Stimulated activated CD4-positive, alpha-beta T cell treated with anti-CD3 and anti-CD28 coated beads, Interleukin-1b, Interleukin-23, amount 100 ng/mL, for 24 hours (primary cell): ENCODE results near the gene ITGA11.

Experiments
- DNase-seq, 4 experiments: peaks; one replicate each; pipeline ENCODE4 v3.0.0-alpha.2; 2020; ENCODE audit warnings: low read depth in 4 of 4, low spot score in 1 of 4

Gene ITGA11

DNA sequence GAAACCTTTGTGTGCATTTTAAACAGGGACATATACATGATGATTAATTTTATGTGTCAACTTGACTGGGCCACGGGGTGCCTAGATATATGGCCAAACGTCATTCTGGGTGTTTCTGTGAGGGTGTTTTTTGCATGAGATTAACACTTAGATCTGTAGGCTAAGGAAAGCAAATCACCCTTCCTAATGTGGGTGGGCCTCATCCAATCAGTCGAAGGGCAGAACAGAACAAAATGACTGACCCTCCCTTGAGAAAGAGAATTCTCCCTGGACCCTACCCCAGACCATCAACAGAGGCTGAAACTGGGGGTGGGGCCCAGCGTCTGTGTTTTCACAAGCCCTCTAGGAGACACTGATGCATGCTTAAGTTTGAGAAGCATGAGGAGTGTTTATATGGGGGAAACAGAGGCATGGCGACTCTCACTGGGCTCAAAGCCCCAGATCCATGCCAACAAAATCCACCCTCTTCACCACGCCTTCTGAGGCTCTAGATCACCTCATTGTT is 56.2 kb downstream of the ITGA11 start:
- DNase-seq = no peak

DNA sequence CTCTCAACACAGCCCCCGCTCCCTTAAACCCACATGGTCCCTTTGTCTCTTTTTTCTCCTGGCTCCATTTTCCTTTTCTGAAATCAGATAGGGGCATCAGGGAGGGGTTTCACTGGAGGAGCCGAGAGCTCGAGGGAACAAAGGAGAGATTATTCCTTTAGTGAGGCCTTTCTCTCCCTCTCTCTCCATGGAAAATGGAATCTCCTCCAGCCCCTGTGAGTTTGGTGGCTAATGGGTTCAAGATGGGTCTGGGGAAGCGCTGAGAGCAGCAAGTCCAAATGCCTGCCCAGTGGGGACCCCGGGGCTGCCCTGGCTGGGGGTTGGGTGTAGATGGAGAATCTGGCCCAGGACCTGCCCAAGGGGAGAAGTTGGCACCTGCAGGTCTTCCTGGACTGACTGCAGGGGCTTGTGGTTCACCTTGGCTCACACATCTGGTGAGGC is 56.8 kb downstream of the ITGA11 start:
- DNase-seq = no peak

DNA sequence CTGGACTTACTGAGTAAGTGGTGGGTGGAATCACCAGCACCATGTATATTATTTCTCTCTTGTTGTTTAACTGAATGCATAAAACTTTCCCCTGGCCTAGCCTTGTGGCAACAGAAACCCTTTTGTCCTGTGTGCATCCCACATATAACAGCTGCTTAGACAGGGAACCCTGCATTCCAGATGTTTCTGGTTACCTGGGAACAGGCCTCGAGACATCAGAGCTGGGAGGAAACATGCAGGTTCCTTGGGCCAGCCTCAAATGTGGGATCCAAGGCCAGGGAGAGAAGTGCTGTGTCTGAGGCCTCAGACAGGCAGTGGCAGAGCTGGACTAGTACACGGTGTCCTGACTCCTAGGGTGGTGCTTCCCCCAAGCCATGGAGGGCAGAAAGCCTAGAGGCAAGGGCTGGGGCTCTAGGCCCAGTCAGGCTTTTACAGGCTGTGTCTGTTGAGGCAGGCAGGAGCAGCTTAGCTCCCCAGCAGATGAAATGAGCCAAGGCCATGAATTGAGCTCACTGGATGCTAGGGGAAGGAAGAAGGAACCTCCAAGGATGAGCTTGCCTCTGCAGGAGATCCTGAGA is 57.7 kb downstream of the ITGA11 start:
- DNase-seq = no peak

DNA sequence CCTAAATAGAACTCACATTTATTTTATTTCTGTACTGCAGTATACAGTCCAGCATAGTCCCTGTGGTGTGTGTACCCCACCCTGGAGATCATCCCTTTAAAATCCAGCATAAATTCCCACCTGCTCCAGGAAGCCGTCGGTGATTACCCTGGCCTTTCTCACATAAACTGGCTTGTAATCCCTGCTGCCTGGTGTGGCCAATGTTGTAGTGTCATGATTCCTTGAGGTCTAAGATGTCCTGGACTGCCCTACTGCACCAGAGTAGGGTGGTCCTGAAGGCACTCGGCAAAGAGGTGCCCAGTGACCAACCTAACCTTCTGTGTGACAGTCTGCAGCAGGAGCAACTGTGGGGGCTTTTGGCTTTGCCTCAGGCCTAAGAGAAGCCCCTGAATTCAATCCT is 58.9 kb downstream of the ITGA11 start:
- no peak for DNase-seq

DNA sequence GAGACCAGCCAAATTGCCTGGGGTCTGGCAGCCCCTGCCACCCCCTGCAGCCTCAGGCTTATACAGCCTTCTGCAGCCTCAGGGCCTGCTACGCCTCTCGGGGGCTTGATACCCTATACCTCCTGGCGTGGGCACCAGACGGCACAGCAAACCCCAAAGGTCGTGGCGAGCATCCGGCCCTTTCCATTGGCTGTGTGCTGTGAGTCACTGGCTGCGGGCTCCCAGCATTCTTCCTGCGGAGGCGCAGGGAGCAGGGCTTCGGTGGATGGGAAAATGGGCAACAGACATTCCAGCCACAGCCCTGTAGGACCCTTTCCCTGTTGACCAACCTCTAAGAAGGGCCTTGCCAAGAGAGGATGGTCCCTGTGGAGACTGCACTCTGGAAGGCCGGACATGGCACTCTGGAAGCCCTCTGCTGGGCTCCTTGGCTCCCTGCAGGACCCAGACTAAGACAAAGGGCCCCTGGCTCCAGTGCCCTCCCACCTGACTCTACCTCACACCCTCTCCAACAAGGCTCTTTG is 59.6 kb downstream of the ITGA11 start:
- no peak for DNase-seq

DNA sequence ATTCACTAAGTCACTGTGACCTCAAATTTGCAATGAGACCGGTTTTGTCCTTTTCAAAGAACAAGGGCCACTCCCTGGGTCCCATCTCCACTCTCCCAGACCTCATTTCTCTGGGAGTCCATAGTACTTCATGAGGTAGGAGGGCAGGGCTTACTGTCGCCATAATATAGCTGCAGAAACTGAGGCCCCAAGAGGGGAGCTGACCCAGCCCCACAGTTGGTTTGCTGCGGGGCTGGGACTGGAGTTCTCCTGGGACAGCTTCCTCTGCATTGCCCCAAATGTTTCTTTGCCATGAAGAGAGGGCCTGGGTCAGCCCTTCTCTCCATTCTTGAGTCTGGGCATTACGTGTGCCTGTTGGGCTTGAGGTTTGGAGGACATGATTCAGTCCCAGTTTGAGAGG is 60.1 kb downstream of the ITGA11 start:
- DNase-seq = no peak

DNA sequence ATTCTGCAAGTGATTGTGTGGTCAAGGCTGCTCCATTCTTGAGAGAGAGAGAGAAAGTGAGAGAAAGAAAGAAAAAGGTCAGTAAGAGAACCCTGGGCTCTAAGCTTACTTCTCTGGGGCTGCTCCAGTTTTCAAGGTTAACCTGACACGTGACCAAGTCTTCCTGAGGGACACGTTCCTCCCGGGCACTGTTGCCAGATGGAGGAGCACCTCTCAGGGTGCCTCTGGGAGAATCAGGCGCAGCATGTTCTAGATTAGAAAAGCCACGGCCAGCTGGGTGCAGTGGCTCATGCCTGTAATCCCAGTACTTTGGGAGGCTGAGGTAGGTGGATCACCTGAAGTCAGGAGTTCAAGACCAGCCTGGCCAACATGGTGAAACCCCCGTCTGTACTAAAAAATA is 60.8 kb downstream of the ITGA11 start:
- no peak for DNase-seq

DNA sequence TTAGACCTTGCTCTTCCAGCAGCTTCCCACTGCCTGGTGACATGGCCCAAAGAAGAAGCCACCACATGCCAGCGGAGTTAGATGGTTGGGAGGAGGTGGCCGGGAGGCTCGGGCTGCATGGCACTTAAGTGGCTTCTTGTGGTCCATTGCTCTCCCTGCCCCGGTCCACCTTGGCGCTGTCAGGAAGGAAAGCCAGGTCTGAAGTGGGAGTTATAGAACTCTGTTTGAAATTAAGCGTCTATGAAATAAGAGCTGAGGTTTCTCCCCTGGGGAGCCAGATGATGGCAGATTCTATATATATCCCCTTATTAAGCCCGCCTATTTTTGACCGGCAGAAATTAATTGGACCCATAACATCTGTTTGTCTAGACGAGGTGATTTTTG is 61.2 kb downstream of the ITGA11 start:
- no peak for DNase-seq

DNA sequence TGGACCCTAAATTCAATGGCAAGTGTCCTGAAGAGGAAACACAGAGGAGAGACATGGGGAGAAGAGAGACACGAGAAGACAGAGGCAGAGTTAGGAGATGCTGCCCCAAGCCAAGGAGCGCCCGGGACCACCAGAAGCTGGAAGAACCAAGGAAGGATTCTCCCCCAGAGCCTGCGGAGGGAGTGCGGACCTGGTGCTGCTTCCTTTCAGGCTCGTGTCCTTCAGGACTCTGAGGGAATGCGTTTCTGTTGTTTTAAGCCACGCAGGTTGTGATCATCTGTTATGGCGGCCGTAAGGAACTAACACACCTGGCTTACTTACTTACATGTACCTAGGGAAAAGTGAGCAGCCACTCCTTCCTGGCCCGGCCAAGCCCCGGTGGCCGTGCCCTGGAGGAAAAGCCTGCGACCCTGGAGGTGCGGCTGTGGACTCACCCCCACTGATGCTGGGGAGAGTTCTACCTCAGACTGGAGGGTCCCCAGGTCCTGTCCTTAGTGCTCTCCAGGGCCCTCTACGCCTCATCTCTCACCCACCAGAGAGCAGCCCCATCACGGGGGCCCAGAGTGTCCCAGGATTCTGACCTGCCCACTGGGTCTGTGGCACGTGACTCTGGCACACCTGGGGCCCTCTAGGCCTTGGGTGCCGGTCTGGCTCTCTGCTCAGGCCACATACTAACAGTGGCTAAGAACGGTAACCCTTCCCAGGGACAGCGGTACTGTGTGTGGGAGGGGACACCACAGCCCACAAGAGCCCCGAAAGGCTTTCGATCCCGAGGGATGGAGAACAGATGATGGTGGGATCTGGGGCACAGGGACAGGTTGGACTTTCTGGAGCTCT is 61.8 kb downstream of the ITGA11 start:
- DNase-seq = no peak

DNA sequence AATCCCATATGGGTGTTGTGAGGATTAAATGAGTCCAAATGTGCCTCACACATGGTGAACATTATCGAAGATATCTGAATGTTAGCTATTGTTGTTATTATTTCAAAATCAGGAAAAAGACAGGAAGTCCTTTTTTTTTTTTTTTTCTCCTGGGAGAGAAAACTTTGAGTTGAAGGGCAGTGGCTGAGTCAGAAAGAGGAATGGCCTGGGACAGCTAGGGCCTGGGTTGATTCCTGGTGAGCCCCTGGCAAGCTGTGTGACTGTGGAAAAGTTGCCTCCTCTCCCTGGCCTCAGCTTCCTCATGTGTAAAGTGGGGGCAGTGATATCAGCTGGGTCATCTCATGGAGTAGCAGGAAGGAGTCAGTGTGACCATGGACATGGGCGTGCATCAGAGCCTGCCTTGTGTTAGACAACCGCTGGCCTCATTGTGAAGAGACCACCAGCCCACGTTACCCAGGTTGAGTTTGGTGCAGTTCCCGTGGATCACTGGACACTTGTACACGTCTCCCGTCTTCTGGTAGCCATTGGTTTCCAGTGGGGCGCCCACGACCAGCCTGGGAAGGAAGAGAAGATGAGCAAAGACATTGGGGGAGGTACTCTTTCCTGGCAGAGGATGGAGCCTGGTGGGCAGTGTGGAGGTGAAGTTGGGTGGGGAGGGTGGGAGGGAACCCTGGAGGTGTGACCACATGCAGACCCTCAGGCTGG is 63.1 kb downstream of the ITGA11 start:
- DNase-seq = no peak

DNA sequence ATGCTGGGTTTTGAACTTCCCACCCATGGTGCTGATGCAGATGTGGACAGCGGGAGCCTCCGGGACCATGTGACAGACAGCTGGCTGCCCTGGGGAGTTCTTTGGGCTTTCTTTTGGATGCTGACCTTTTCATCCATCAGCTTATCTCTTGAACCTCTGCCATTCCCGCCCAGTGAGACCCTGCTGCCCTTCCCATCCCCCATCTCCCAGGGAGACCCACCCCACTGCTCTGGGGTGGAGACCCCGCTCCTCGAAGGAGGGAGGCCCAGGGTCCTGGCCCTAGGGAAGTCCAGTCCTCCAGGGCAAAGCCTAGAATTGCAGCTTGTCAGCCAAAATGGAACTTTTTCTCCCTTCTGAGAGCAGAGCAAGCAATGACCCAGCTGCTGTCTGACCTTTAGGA is 64.0 kb downstream of the ITGA11 start:
- DNase-seq = no peak

DNA sequence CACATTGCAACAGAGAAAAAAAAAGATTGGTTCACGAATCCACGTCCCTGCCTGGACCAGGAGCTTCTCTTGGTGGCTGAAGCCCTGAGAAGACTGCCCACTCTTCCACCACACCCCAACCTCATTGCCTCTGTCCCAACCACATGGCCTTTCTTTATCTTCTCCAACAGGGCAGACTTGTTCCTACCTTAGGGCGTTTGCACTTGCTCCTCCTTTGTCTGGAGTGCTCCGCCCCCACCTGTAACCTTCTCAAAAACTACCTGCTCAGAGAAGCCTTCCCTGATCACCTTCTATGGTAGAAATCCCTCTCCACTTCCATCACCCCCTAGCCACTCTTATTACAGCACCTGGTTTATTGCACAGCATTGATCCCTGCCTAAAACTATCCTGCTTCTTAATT is 64.7 kb downstream of the ITGA11 start:
- DNase-seq = no peak

DNA sequence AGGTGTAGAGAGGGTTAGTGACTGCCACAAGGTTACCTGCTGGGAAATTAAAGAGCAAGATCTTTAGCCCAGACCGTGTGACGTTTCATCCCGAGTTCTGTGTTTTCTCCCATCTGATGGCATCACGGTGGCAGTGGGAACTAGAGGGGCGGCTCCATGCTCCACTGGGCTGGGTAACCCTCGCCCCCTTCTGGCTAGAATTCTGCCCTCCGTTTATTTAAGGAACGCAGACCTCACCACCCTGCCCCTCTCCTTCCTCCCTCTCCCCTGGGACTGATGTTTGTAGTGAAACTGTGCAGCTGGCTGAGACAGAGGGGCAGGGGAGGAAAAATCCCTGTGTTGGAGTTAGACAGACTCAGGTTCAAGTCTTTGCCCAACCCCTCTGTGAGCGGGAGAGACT is 65.6 kb downstream of the ITGA11 start:
- DNase-seq = no peak

DNA sequence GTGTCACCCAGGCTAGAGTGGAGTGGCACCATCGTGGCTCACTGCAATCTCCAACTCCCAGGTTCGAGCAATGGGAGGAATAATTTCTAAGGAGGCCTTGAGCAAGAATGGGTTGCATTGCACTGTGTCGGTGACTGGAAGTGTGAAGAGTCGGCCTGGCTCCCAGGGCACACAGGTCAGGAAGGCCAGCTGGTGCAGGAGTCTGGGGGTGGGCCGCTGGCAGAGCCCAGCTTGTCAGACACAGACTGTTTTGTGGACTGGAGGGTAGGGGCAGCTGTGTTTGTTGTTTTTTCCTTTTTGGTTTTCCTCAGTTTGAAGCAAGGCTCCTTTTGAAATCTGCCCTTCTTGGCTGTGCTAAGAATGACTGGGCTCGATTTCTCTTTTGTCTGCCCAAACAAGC is 66.2 kb downstream of the ITGA11 start:
- no peak for DNase-seq

DNA sequence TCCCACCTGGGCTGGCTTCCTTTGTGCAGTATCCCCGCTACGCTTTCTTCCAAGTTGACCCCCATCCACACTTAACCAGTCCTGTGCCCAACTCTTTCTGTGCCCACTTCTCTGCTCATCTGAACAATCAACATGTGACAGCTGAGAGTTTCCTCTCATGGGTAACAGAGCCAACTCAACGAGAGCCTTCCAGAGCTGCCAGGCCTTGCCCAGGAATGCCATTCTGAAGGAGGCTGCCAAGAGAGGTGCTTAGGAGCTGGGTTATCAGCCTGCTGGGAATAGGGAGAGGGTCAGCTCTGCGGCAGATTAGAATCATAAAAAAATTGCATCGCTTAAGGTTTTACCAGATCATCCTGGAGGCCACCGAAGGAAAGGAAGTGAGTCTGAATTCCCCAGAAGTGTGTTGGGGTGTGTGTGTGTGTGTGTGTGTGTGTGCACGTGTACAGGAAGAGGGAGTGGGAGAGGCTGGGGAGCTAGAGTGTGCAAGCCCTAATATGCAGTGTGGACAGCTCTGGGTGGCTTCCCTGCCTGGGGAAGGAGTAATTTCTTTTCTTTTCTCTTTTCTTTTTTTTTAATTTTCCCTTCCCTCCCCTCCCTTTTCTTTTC is 66.7 kb downstream of the ITGA11 start:
- DNase-seq = peak in 1 of 4 experiments; percentile 12

DNA sequence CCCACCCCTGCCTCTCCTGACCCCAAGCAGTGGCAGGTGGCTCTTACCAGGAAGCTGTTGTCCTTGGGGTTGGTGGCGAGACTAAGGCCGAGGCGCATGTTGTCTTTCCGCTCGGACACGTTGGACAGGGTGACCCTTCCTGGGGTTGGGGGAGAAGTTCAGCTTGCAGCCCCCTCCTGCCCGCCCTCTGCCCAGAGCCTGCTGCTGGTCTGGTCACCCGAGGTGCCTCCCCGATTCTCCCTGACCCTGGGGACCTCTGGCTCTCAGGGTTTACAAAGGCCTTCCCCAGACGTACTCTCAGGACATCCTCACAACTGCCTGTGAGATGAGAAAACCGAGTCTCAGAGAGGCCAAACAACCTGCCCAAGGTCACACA is 67.3 kb downstream of the ITGA11 start:
- DNase-seq = no peak

DNA sequence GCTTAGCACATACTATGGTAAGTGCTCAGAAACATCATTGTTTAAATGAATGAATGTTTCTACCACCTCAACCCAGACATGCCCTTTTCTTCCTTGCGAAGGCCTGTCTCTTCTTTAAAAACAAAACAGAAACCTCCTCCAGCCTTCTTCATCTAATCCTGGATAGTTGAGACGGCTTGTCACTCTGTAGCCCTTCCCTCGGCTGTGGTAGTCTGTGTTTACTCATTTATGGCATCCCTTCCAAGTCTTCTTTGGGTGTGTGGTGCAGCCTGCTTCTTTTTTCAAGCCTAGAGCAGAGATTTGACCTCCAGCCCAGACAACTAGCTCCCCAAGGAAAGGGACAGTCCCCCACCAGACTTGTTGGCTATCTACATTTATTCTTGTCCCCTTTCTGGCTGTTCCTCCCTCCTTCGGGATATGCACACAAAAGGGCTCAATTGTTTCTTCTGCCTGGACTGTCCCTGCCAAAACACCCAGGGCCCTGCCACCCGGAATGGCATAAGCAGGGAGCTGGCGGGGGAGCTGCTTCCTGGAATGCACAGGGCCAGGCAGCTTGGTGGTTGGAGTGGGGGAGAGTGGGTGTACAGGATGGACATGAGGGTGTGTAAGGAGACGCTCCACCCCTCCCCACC is 67.8 kb downstream of the ITGA11 start:
- no peak for DNase-seq

DNA sequence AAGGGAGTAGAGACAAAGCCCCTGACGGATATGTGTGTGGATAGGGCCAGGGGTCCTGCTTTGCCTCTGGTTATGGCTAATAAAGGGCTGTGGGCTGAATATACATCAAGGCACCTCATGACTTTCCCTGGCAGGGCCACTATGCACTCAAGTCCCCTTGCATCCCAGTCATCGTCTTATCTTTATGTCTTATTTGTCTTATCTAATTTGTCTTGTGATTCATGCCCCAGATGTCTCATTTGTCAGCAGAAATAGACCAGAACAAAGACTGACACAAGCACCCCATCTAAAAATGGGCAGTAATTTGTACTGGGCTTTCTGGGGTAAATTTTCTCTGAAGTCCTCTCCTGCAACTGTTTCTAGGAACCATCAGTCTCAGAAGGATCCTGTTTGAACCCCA is 68.6 kb downstream of the ITGA11 start:
- DNase-seq = no peak

DNA sequence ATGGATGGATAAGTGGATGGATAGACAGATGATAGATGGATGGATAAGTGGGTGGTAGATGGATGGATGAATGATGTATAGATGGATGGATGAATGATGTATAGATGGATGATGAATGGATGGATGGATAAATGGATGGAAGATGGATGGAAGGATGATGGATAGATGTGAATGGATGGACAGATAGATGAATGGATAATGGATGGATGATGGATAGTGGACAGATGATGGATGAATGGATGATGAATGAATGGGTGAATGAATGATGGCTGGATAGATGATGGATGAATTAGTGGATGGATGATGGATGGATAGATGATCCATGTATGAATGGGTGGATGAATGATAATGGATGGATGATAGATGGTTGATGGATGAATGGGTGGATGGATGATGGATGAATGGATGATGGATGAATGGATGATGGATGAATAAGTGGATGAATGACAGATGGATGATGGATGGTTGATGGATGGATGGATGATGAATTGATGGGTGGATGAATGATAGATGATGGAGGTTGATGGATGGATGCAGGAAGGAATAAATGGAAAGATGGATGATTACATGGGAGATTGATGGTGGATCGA is 69.3 kb downstream of the ITGA11 start:
- no peak for DNase-seq

DNA sequence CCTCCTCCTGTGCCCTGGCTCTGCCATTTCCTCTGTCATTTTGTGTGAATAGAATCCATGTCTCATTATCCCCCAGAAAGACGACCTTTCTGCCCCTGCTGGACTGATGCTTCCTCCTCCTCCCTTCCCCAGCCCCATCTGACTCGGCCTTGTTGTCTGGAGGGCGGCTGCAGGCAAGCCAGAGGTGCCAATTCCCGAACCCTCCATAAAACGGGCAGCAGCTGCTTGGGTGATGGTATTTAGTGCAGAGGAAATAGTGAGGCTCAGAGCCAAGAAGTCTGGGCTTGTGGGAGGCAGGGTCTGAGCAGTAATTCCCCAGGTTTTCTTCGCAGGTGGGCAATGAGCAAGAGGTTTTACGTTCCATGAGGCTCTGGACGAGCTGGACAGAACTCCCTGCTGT is 71.2 kb downstream of the ITGA11 start:
- DNase-seq = no peak

DNA sequence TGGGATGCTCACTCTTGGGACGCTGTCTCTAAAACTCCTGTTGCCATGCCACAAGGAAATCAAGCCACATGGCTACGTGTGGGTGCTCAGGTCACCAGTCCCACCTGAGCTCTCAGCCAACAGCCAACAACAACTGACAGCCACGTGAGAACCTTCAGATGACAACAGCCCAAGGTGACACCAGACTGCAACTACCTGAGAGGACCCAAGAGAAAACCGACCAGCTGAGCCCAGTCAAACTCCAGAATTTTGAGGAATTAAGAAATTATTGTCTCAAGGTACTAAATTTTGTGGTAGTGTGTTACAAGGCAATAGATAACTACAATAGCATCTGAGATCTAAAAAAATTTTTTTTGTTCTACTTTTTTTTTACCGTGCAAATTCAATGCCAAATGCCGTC is 75.2 kb downstream of the ITGA11 start:
- DNase-seq = no peak
